HEK293T (cell line): ENCODE measurements around the gene HCFC1R1.

Source experiments
- BHLHE40 ChIP-seq: fragments of 450-650 bp; IDR thresholded peaks from 2 replicates; pipeline ENCODE4 v1.6.1; 2016; ENCODE audit warnings: mild to moderate bottlenecking, moderate library complexity, borderline replicate concordance
- CTBP1 ChIP-seq: fragments of 450-650 bp; IDR thresholded peaks from 2 replicates; pipeline ENCODE4 v1.6.1; 2016; ENCODE audit warnings: borderline replicate concordance
- ELF4 ChIP-seq: fragments of 450-650 bp; IDR thresholded peaks from 2 replicates; pipeline ENCODE4 v1.6.1; 2017; ENCODE audit warnings: antibody characterized with exemption
- FOXA1 ChIP-seq: fragments of 450-650 bp; IDR thresholded peaks from 2 replicates; pipeline ENCODE4 v1.6.1; 2016; ENCODE audit warnings: mild to moderate bottlenecking
- FOXK2 ChIP-seq: fragments of 450-650 bp; IDR thresholded peaks from 2 replicates; pipeline ENCODE4 v1.6.1; 2016; ENCODE audit warnings: mild to moderate bottlenecking
- HDGF ChIP-seq: fragments of 450-650 bp; IDR thresholded peaks from 2 replicates; pipeline ENCODE4 v1.6.1; 2017; ENCODE audit warnings: antibody characterized with exemption, borderline replicate concordance
- LEF1 ChIP-seq: fragments of 450-650 bp; IDR thresholded peaks from 2 replicates; pipeline ENCODE4 v1.6.1; 2017; ENCODE audit warnings: mild to moderate bottlenecking, borderline replicate concordance
- NFRKB ChIP-seq: fragments of 450-650 bp; IDR thresholded peaks from 2 replicates; pipeline ENCODE4 v1.6.1; 2016; ENCODE audit warnings: mild to moderate bottlenecking, moderate library complexity
- SP1 ChIP-seq: fragments of 450-650 bp; IDR thresholded peaks from 2 replicates; pipeline ENCODE4 v1.6.1; 2017
- SUZ12 ChIP-seq: fragments of 450-650 bp; IDR thresholded peaks from 2 replicates; pipeline ENCODE4 v1.6.1; 2016; ENCODE audit warnings: mild to moderate bottlenecking
- TARDBP ChIP-seq: fragments of 450-650 bp; IDR thresholded peaks from 2 replicates; pipeline ENCODE4 v1.6.1; 2016
- ZNF384 ChIP-seq: fragments of 450-650 bp; IDR thresholded peaks from 2 replicates; pipeline ENCODE4 v1.6.1; 2016

DNA sequence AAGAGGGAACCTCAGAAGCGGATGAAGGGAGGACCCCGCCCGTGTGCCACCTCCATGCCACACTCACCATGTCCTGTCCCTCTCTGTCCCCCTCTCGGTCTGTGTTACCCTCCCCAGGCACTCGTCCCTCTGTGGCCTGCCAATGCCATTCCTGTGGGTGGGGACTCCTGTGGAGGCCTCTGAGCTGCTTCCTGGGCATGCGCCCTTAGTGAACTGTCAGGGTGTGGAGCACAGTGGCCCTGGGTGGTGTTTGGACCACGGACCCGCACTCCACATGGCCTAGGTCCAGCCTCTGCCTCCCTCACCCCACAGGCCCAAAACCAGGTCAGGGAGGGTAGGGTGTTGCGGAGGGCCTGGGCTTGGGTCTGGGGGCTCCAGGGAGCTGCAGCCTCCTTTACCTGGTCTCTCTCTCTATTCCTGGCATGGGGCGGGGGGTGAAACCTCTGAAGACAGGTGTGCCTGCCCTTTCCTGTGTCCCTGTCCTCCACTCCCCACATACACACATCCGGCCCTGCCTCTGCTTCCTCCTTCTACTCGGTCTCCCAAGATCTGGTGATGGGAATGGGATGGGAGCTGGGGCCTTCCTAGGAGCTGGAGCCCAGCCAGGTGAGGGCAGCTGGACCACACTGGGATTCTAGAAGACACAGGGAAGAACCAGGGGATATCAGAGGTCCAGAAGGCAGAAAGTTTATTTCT lies 32.0 kb downstream of the HCFC1R1 start:
- TF ChIP-seq FOXA1 (no peak), BHLHE40 (no peak), TARDBP (no peak), FOXK2 (no peak), NFRKB (no peak), SP1 (no peak), LEF1 (no peak), SUZ12 (no peak), ZNF384 (no peak), HDGF (no peak), ELF4 (no peak), CTBP1 (no peak)
